Measurements from ENCODE around the gene BCL2L12.

Gene BCL2L12

DNA sequence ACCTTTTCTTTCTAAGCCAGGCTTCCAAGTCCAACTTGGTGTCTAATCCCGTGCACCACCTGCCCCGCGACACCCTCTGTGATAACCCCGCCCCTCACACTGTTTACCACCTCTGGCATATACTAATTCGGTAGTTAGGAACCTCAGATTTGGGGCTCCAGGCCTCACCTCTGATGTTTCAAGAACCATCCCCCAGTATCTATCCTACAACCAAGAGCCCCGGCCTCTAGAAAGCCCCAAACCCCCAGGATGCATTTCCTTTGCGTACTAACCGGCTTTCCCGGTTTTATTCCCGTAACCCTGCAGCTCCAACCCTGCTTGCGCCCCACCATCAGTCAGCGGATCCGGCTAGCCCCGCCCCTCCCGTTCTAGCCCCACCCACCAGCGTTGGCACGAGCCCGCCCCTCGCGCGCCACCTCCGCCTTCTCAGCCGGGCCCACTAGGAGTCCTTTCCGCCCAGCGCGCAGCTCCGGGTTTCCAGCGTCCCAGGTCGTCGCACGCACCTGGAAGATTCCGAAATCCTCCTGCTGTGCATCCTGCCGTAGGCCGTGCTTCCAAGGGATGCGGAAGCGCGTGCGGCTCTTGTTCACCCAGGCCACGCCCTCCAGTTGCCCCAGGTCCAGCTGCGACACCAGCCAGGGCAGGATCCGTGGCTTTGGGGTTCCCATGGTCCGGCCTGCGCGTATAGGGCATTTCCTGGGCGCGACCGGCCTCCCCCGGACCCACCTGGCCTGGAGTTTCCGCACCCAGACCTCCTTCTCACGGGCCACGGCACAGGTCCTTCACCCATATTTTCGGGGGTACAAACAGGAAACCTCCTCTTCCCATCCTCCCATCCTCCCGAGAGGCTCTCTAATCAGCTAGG, 1.3 kb upstream of the BCL2L12 start:
- DNase-seq = peak; percentile 48 to 82

GRCh38 chr19:49665036-49665350, 740 bp upstream of the BCL2L12 start:
- no peak for DNase-seq

DNA sequence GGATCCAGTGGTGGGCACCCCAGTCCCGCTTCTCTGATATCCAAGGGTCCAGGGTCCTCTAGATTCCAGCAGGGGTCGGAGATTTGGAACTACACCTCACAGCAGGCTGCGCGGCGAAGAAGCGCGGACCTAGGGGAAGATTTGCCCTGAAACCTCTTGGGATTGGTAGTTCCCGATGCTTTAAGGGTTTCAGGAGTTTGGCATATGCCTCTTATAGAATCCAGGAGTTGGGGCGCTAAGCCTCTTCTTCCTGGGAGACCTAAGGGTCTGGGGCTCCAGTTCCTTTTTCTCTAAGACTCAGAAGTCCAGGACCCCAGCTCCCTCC, 349 bp downstream of the BCL2L12 start:
- DNase-seq = peak; percentile 37 to 75

GRCh38 chr19:49667473-49667872, 1.7 kb downstream of the BCL2L12 start:
- no peak for DNase-seq

DNA sequence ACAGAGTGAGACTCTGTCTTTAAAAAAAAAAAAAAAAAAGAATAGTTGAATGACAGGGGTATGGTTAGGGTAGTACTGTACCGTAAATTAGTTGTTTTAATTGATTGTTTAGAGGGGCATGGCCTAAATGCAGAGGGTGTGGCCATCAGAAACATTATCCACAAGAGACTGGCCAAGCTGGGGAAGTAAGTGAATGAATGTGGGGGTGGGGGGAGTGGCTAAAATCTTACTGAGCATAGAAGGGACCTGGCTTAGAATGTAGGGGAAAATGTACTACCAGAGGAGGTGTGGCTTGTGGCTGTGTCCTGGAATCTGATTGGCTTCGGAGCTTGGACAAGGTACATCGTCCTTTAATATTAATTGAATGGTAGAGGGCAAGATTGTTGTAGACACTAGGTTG, 3.8 kb downstream of the BCL2L12 start:
- DNase-seq = no peak

- DNase-seq = peak; percentile 88 to 92
Measured at GRCh38 chr19:49672131-49672919, 6.6 kb downstream of the BCL2L12 start.

DNA sequence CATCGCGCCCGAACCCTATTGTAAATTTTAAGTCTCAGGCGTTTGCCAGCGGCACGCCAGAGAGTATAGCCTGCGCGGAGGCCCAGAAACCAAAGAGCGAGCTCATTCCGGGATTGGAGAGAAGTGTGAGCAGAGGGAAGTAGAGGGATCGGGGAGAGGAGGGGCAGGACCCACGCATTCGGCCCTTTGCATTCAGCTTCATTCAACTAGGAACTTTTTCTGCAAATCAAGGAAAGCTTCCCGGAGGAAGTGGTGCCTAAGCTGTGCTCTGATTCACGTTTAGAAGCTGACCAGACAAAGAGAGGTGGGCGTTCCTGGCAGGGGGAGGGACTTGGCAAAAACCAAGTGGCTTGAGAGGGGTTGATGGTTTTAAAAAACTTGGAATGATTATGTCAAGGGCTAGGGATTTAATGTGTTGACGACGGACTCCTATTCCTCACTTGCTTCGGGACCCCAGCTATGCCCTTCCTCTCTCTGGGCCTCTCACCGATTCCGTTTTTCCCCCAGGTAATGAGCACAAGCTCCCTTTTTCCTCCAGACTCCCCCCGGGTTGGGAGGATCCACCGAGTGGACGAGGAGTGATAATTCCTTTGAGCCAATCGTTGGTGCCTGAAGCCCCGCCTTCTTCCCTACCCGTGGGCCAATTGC, 10.5 kb downstream of the BCL2L12 start:
- DNase-seq = peak; percentile 91 to 92

DNA sequence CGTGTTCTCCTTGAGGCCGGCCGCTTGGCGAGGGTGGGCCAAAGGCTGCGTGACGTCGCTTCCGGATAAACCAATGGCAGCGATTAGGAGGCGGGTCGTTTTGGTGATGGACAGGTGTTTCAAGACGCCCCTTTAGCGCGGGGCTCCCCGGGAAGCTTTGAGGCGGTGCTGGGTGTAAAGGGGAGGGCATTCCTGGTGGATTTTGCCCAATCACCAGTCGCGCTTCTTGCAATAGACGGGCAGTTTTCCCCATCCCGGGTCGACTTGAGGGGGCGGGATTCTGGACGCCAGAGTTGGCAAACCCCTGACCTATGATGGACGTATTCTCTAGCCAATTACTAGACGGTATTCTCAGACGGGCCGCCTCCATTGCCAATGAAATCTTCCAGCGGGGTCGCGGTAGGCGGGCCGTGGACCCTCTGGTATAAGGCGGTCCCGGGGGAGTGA, 11.1 kb downstream of the BCL2L12 start:
- peak; percentile 100 for DNase-seq

DNA sequence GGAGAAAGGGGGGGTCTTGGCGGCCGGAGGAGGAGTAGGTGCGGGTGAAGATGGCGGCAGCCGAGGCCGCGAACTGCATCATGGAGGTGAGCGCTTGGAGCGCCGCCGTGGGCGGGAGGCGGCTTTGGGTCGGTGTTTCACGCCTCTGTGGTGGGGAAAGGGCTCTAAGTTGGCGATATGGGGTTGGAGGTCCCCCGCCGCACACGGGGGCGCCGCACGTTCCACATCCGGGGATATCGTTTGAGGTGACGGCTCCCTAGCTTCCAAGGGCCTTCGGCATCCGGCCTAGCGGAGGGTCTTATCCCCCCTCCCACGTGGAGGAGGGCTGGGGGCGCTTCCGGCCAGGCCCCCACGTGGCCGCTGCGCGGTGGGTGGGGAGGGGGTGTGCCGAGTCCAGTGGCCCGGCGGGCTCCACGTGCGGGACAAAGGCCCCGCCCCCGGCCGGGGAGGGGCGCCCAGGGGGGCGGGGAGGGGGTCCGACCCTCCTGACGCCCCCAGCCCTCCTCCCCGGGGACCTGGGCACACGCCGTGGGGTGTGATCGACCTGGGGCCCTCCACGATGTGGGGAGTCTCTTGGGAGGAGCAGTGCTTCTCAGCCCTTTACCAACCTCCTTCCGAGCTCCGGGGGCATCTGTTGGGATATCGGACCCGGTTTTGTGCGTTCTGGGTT, 11.6 kb downstream of the BCL2L12 start, which contains the start of gene PRMT1:
Gene PRMT1 (plus strand): TSS at position 41 of the 670 bp plus-strand sequence. CDS start 10 bp downstream, at position 51.
- DNase-seq = peak; percentile 71 to 84

- peak; percentile 85 to 90 for DNase-seq
Measured at GRCh38 chr19:49677901-49678674, 12.4 kb downstream of the BCL2L12 start.

DNA sequence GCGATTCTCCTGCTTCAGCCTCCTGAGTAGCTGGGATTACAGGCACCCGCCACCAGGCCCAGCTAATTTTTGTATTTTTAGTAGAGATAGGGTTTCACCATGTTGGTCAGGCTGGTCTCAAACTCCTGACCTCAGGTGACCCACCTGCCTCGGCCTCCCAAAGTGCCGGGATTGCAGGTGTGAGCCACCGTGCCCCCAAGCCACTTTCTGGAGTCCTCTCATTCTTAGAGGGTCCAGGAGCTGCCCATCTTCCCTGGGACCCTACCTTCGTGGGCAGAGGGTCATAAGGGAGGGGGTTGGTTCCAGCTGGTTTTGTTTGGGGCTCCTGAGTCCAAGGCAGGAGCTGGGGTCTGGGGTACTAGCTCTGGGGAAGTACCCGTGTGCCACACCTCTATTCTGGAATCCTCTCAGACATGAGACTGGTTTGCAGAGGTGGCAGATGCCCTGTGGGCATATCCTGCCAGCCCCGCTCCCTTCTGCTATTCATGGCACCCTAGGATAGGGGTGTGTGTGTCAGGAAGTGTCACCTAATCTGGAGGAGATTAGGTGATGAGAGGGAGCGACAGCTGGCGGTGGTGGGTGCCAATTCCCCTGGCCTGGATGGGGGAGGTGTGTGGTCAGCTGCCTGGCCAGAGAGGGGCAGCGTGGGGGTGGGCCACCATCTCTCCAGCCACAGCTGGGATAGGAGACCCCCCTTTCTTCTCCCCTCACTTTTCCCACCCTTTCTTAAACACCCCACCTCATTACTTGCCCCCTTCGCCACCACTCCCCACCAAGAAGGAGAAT, 13.4 kb downstream of the BCL2L12 start:
- peak; percentile 93 to 95 for DNase-seq

DNA sequence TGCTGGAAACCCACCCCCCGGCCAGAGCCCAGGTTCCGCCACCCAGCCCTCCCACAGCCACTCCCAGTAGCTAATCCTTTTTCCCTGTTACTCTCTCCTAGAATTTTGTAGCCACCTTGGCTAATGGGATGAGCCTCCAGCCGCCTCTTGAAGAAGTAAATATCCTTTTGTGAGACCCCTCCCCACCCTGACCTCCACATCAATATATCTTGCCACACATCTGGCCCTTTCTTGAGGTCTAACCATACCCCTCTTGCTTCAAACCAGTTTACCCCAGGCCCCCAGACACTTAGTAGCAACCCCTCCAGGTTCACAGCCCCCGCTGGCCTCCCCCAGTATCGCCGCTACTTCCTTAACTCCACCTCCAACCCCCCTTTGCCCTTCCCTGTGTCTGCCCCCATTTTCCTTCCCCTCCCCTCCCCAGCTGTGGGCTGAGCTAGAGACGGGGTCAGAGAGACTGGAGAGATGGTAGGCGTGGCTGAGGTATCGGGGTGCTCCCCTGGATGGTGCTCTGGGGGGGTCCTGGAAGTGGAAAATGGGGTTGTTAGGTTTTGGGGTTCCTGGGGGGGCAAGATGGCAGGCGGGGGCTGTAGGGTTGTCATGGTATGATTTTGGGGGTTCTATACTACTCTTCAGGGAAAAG, 14.2 kb downstream of the BCL2L12 start:
- peak; percentile 85 for DNase-seq

DNA sequence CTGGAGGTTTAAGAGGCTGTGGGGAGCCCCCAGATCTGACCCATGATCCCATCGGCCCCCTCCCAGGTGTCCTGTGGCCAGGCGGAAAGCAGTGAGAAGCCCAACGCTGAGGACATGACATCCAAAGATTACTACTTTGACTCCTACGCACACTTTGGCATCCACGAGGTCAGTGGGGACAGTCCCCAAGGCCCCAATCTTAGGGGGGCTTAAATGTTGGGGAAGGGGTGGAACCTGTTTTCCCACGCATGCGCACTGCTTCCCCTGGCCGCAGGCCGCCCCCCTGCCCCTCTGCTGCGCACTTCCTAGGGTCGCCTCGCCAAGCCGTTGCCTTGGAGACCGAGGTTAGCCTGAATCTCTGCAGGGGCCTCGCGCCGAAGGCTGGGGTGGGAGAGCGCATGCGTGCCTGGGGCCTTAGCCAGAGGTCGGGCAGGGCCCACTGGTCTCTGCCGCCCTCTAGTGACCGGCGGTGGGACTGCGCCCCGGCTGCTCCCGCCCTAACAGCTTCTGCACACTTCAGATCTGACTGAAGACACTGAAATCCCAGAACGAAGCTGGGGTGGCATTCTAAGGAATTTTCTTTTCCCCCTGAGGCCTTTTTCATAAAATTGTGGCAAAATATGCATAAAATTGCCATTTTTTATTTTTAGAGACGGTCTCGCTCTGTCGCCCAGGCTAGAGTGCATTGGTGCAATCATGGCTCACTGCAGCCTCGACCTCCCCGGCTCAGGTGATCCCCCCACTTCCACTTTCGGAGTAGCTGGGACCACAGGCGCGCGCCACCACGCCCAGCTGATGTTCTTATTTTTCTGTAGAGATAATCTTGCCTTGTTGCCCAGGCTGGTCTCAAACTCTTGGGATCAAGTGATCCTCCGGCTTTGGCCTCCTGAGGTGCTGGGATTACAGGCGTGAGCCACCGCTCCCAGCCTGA, 15.0 kb downstream of the BCL2L12 start:
- DNase-seq = peak; percentile 90 to 97

- DNase-seq = no peak
Measured at GRCh38 chr19:49681830-49682229, 16.1 kb downstream of the BCL2L12 start.

GRCh38 chr19:49682274-49682673, 16.5 kb downstream of the BCL2L12 start:
- no peak for DNase-seq

- no peak for DNase-seq
Measured at GRCh38 chr19:49683814-49684250, 18.1 kb downstream of the BCL2L12 start.

GRCh38 chr19:49684251-49684982, 18.7 kb downstream of the BCL2L12 start:
- no peak for DNase-seq

GRCh38 chr19:49684983-49685553, 19.3 kb downstream of the BCL2L12 start:
- DNase-seq = no peak

All from NCI-H524 (cell line).